ENCODE results near the gene VAT1. TPM values are rescaled to one million over a fixed set of nuclear protein-coding genes. Genes with fewer than 3 reads are reported as not detected.
"Not testable (repeated sequence)": the region's sequence is repeated elsewhere in the genome, so short reads cannot be mapped to it uniquely, and the experiment has no call there.

Gene VAT1
- polyA plus RNA-seq, 1 experiment, result 236 TPM

DNA sequence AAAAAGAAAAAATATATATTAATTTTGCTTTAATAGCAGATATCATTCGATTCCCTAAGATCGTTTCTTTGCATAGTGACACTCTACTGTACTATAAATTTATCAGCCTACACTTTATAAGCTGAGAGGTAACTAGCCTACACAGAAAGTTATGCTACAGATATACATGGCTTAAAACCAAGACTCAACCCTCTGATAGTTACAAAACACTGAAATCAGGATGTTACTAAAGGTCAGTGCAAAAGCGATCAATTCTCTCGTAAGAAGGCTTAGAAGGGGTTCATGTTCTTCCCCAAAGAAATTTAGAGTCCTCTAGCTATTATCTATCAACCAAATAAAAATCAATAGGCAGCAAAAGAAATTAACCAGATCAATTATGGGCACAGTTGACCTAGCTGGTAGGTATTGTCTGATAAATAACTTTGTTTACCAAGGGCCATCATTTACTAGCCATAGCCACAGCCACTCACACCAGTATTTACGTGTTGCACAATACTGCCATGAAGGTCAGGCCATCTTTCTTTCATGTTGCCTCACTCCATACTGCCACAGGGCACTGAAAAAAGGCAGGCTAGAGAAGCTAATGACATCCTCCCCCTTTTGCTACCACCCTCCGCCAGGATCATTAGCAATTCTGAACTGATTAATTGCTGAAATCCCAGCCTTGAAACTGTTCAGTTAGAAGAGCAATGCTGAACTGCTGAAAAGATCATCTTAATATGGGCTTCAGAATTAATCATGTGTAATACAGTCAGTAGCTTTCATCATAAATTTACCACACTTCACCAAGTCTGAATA lies 46.6 kb upstream of the VAT1 start:
- TF ChIP-seq, protein P1, sequence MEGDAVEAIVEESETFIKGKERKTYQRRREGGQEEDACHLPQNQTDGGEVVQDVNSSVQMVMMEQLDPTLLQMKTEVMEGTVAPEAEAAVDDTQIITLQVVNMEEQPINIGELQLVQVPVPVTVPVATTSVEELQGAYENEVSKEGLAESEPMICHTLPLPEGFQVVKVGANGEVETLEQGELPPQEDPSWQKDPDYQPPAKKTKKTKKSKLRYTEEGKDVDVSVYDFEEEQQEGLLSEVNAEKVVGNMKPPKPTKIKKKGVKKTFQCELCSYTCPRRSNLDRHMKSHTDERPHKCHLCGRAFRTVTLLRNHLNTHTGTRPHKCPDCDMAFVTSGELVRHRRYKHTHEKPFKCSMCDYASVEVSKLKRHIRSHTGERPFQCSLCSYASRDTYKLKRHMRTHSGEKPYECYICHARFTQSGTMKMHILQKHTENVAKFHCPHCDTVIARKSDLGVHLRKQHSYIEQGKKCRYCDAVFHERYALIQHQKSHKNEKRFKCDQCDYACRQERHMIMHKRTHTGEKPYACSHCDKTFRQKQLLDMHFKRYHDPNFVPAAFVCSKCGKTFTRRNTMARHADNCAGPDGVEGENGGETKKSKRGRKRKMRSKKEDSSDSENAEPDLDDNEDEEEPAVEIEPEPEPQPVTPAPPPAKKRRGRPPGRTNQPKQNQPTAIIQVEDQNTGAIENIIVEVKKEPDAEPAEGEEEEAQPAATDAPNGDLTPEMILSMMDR (IDR thresholded peaks at IDR 0.05; ENCODE audit: low read depth, low read length), result no peak
- no peaks in the 10 kb centered on the region for H3K27me3 ChIP-seq (ENCODE audit: control insufficient read depth, insufficient read depth, low read length)
- ChIA-PET CTCF (interaction anchor here (0.6 kb wide), 1 partner anchor 37 kb away, joined by 4 read pairs; no protein-coding TSS in a partner anchor), POLR2A (no interaction called here)
- no peak overlapping the region for H3K4me3 ChIP-seq (ENCODE audit: low read depth, low read length)
- no peaks in the 10 kb centered on the region for H3K9me3 ChIP-seq (ENCODE audit: control insufficient read depth, insufficient read depth, low read length)
- no peak for DNase-seq (ENCODE audit: low read depth, low spot score)
- no peak overlapping the region for H3K27ac ChIP-seq (ENCODE audit: low read depth, low read length)

DNA sequence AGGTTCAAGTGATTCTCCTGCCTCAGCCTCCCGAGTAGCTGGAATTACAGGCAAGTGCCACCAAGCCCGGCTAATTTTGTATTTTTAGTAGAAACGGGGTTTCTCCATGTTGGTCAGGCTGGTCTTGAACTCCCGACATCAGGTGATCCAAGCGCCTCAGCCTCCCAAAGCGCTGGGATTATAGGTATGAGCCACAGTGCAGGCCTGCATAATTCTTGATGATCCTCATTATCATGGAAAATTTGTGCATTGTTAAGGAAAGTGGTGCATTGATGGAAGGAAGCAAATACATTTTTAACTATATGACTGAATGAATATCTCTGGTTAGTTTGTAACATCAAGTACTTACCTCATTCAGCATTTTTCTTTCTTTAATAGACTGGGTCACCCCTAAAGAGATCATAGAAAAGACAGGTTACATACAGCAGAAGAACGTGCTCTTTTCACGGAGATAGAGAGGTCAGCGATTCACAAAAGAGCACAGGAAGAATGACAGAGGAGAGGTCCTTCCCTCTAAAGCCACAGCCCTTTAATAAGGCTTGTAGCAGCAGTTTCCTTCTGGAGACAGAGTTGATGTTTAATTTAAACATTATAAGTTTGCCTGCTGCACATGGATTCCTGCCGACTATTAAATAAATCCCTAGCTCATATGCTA lies 40.9 kb upstream of the VAT1 start:
- Histone ChIP-seq H3K27ac (ENCODE audit: low read depth, low read length) (no peak overlapping the region), H3K4me3 (ENCODE audit: low read depth, low read length) (no peak overlapping the region), H3K27me3 (ENCODE audit: control insufficient read depth, insufficient read depth, low read length) (no peaks in the 10 kb centered on the region), H3K9me3 (ENCODE audit: control insufficient read depth, insufficient read depth, low read length) (no peaks in the 10 kb centered on the region)
- TF ChIP-seq, protein P1 (IDR thresholded peaks at IDR 0.05; ENCODE audit: low read depth, low read length), result no peak
- ChIA-PET CTCF (no interaction called here), POLR2A (no interaction called here)
- DNase-seq (ENCODE audit: low read depth, low spot score), result no peak

DNA sequence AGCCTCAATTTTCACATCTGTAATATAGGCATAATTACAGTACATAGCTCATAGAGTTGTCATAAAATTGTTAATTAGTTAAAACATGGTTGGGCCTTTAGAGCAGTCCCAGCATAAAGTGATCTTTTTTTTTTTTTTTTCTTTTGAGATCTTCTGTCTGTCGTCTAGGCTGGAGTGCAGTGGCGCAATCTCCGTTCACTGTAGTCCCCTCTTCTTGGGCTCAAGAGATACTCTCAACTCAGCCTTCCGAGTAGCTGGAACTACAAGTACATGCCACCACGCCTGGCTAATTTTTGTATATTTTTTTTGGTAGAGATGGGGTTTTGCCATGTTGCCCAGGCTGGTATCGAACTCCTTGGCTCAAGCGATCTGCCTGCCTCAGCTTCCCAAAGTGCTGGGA lies 33.9 kb upstream of the VAT1 start:
- CTCF ChIA-PET, result interaction anchor here (0.5 to 0.6 kb wide), 2 partner anchors 40 to 253 kb away, joined by 3 read pairs; no protein-coding TSS in a partner anchor
- no peaks in the 10 kb centered on the region for H3K27me3 ChIP-seq (ENCODE audit: control insufficient read depth, insufficient read depth, low read length)
- no peak overlapping the region for H3K4me3 ChIP-seq (ENCODE audit: low read depth, low read length)
- no peak overlapping the region for H3K27ac ChIP-seq (ENCODE audit: low read depth, low read length)
- no peak for DNase-seq (ENCODE audit: low read depth, low spot score)
- H3K9me3 ChIP-seq (ENCODE audit: control insufficient read depth, insufficient read depth, low read length), result no peaks in the 10 kb centered on the region
- POLR2A ChIA-PET, result interaction anchor here (0.6 kb wide), 1 partner anchor 131 kb away, joined by 6 read pairs; no protein-coding TSS in a partner anchor
- TF ChIP-seq, protein P1 (IDR thresholded peaks at IDR 0.05; ENCODE audit: low read depth, low read length), result no peak

DNA sequence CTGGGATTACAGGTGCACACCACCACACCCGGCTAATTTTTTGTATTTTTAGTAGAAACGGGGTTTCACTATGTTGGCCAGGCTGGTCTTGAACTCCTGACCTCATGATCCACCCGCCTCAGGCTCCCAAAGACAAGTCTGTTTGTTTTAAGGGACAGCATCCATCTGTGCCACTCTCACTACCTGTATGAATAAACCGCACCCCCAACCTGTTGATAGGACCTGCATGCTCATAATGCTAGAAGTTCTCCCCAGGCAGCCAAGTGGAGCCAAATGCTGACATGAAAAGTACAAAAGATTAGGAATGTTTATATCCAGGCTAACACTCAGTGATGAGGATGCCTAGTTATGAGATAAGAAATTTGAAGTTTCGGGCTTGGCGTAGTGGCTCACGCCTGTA lies 30.8 kb upstream of the VAT1 start:
- DNase-seq (ENCODE audit: low read depth, low spot score); H3K27me3 ChIP-seq (ENCODE audit: control insufficient read depth, insufficient read depth, low read length); CTCF ChIA-PET; H3K9me3 ChIP-seq (ENCODE audit: control insufficient read depth, insufficient read depth, low read length); H3K4me3 ChIP-seq (ENCODE audit: low read depth, low read length); H3K27ac ChIP-seq (ENCODE audit: low read depth, low read length); POLR2A ChIA-PET: not testable (repeated sequence)

DNA sequence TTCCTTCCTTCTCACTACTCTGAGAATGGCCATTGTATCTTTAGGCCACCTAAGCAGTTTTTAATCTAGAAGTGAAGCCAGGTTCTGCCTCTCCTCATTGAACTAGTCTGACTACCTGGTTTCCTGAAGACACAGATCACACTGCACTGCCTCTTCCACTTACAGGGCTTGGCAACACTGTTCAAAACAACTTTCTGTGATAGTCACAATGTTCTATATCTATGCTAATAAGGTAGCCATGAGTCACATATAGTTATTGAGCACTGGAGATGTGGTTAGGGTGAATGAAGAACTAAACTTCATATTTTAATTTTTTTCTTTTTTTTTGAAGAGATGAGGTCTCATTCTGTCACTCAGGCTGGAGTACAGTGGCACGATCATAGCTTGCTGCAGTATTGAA lies 29.8 kb upstream of the VAT1 start:
- CTCF ChIA-PET, result no interaction called here
- no peak for DNase-seq (ENCODE audit: low read depth, low spot score)

More for the DNA sequence above, 29.8 kb upstream of the VAT1 start:
- Histone ChIP-seq H3K27ac (ENCODE audit: low read depth, low read length) (no peak overlapping the region), H3K9me3 (ENCODE audit: control insufficient read depth, insufficient read depth, low read length) (no peaks in the 10 kb centered on the region), H3K4me3 (ENCODE audit: low read depth, low read length) (no peak overlapping the region), H3K27me3 (ENCODE audit: control insufficient read depth, insufficient read depth, low read length) (no peaks in the 10 kb centered on the region)
- POLR2A ChIA-PET, result no interaction called here
- TF ChIP-seq, protein P1 (IDR thresholded peaks at IDR 0.05; ENCODE audit: low read depth, low read length), result no peak

Measured in AG04450 (cell line).